Measurements from ENCODE around the gene TMEM151A. TPM values are rescaled to one million over a fixed set of nuclear protein-coding genes. Genes with fewer than 3 reads are reported as not detected.
"Not testable (repeated sequence)": the region's sequence is repeated elsewhere in the genome, so short reads cannot be mapped to it uniquely, and the experiment has no call there.

The TMEM151A gene
- total RNA-seq, 2 donors from 2014 or later, result 0.10 TPM; not detected in 1

- ATAC-seq (replicated peaks in 1 of 2) (no peak), DNase-seq (no peak)
- H3K27ac Mint-ChIP-seq, result no peak overlapping the region
Observed at GRCh38 chr11:66271816-66272215, 19.9 kb upstream of the TMEM151A start.

GRCh38 chr11:66272596-66272995, 19.1 kb upstream of the TMEM151A start:
- H3K36me3 Mint-ChIP-seq (ENCODE audit: insufficient read depth in 2 of 2), result peaks cover 8 to 20% of the 10 kb centered on the region in 2 donors
- no peak overlapping the region for H3K27ac Mint-ChIP-seq
- H3K9me3 Mint-ChIP-seq, result no peaks in the 10 kb centered on the region
- no peaks in the 10 kb centered on the region for H3K27me3 Mint-ChIP-seq (ENCODE audit: low read depth)
- H3K4me1 Mint-ChIP-seq (ENCODE audit: low read depth), result peaks cover 24% of the 10 kb centered on the region
- H3K4me3 Mint-ChIP-seq, result peak overlapping the region in 1 of 2 donors; percentile 19
- ATAC-seq (replicated peaks in 1 of 2) (no peak), DNase-seq (no peak)

More at GRCh38 chr11:66271816-66272215, 19.9 kb upstream of the TMEM151A start:
- Mint-ChIP-seq H3K36me3 (ENCODE audit: insufficient read depth in 2 of 2) (peaks cover 8 to 20% of the 10 kb centered on the region in 2 donors), H3K27me3 (ENCODE audit: low read depth) (no peaks in the 10 kb centered on the region), H3K4me1 (ENCODE audit: low read depth) (peaks cover 30% of the 10 kb centered on the region), H3K4me3 (no peak overlapping the region), H3K9me3 (no peaks in the 10 kb centered on the region)

DNA sequence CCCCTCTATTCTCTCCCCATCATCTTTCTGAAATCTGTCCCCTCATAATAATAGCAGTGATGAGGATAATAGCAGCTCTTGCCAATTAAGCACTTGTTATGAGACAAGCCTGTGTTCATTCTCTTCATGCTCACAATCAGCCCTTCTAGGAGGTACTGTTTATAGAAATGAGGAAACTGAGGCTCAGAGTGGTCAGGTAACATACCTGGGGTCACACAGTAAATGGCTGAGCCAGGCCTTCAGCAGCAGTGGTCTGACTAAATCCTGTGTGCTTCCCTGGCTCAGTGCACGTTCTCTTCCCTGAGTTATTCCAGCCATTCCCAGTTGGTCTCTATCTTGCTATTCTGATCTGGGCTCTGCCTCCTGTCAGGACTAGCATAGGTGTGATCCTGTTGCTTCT, 17.5 kb upstream of the TMEM151A start:
- DNase-seq (no peak), ATAC-seq (replicated peaks in 1 of 2) (no peak)
- Mint-ChIP-seq H3K9me3 (no peaks in the 10 kb centered on the region), H3K4me1 (ENCODE audit: low read depth) (peaks cover 24% of the 10 kb centered on the region), H3K27ac (no peak overlapping the region), H3K4me3 (no peak overlapping the region), H3K36me3 (ENCODE audit: insufficient read depth in 2 of 2) (peaks cover 7 to 19% of the 10 kb centered on the region in 2 donors), H3K27me3 (ENCODE audit: low read depth) (peaks cover 5% of the 10 kb centered on the region)

DNA sequence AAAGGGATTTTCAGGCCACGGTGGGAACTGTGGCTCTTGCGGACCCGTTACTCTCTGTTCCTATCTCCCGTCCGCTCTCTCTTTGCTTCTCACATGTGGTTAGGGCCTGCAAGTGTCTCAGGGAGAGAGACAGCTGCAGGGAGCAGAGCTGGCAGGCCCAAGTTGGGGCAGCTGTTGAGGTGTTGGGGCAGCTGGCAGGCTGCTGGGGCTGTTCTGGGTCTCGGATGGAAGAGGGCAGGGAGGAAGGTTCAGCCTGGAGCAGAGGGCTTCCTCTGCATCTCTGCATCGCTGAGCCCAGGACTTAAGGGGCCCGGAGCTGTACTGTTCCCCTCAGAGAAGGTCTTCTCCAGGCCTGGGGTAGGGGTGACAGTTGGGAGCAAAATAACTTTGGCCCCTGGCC, 16.3 kb upstream of the TMEM151A start:
- DNase-seq, result no peak

DNA sequence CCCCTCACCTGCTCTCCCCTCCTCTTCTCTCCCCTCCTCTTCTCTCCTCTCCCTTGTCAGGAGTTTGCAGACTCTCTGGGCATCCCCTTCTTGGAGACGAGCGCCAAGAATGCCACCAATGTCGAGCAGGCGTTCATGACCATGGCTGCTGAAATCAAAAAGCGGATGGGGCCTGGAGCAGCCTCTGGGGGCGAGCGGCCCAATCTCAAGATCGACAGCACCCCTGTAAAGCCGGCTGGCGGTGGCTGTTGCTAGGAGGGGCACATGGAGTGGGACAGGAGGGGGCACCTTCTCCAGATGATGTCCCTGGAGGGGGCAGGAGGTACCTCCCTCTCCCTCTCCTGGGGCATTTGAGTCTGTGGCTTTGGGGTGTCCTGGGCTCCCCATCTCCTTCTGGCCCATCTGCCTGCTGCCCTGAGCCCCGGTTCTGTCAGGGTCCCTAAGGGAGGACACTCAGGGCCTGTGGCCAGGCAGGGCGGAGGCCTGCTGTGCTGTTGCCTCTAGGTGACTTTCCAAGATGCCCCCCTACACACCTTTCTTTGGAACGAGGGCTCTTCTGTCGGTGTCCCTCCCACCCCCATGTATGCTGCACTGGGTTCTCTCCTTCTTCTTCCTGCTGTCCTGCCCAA, 15.6 kb upstream of the TMEM151A start:
- Mint-ChIP-seq H3K27me3 (ENCODE audit: low read depth) (peaks cover 18% of the 10 kb centered on the region), H3K4me3 (no peak overlapping the region), H3K9me3 (no peaks in the 10 kb centered on the region), H3K27ac (no peak overlapping the region), H3K36me3 (ENCODE audit: insufficient read depth in 2 of 2) (peaks cover 4 to 16% of the 10 kb centered on the region in 2 donors), H3K4me1 (ENCODE audit: low read depth) (peaks cover 12% of the 10 kb centered on the region)
- no peak for ATAC-seq (replicated peaks in 1 of 2)
- DNase-seq, result no peak

More for the DNA sequence above, 16.3 kb upstream of the TMEM151A start:
- Mint-ChIP-seq H3K36me3 (ENCODE audit: insufficient read depth in 2 of 2) (peaks cover 4 to 16% of the 10 kb centered on the region in 2 donors), H3K27me3 (ENCODE audit: low read depth) (peaks cover 14% of the 10 kb centered on the region), H3K9me3 (no peaks in the 10 kb centered on the region), H3K4me3 (no peak overlapping the region), H3K27ac (no peak overlapping the region), H3K4me1 (ENCODE audit: low read depth) (peaks cover 18% of the 10 kb centered on the region)
- ATAC-seq (replicated peaks in 1 of 2), result no peak

DNA sequence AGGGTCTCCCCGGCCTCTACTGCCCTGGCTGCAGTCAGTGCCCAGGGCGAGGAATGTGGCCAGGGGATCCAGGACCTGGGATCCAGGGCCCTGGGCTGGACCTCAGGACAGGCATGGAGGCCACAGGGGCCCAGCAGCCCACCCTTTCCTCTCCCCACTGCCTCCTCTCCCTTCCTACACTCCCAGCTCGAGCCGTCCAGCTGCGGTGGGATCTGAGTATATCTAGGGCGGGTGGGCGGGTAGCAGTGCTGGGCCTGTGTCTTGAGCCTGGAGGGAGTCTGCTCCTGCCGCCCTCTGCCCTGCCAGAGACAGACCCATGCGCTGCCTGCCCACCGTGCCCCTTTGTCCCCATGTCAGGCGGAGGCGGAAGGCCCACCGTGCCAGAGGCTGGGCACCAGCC, 15.1 kb upstream of the TMEM151A start:
- H3K27ac Mint-ChIP-seq, H3K4me3 Mint-ChIP-seq: not testable (repeated sequence)

DNA sequence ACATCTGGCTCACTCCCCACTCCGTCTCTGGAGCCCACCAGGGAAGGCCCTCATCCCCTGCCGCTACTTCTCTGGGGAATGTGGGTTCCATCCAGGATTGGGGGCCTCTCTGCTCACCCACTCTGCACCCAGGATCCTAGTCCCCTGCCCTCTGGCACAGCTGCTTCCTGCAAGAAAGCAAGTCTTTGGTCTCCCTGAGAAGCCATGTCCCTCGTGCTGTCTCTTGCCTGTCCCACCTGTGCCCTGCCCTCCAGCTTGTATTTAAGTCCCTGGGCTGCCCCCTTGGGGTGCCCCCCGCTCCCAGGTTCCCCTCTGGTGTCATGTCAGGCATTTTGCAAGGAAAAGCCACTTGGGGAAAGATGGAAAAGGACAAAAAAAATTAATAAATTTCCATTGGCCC, 14.6 kb upstream of the TMEM151A start:
- Mint-ChIP-seq H3K36me3 (ENCODE audit: insufficient read depth in 2 of 2) (peaks cover 4 to 16% of the 10 kb centered on the region in 2 donors), H3K4me1 (ENCODE audit: low read depth) (peaks cover 13% of the 10 kb centered on the region), H3K27me3 (ENCODE audit: low read depth) (peaks cover 19% of the 10 kb centered on the region)
- H3K9me3 Mint-ChIP-seq; H3K27ac Mint-ChIP-seq; DNase-seq; ATAC-seq (replicated peaks in 1 of 2); H3K4me3 Mint-ChIP-seq: not testable (repeated sequence)

More for the DNA sequence above, 15.1 kb upstream of the TMEM151A start:
- not testable (repeated sequence) for H3K9me3 Mint-ChIP-seq; ATAC-seq (replicated peaks in 1 of 2); DNase-seq
- peaks cover 12% of the 10 kb centered on the region for H3K4me1 Mint-ChIP-seq (ENCODE audit: low read depth)
- peaks cover 19% of the 10 kb centered on the region for H3K27me3 Mint-ChIP-seq (ENCODE audit: low read depth)
- H3K36me3 Mint-ChIP-seq (ENCODE audit: insufficient read depth in 2 of 2), result peaks cover 4 to 16% of the 10 kb centered on the region in 2 donors

DNA sequence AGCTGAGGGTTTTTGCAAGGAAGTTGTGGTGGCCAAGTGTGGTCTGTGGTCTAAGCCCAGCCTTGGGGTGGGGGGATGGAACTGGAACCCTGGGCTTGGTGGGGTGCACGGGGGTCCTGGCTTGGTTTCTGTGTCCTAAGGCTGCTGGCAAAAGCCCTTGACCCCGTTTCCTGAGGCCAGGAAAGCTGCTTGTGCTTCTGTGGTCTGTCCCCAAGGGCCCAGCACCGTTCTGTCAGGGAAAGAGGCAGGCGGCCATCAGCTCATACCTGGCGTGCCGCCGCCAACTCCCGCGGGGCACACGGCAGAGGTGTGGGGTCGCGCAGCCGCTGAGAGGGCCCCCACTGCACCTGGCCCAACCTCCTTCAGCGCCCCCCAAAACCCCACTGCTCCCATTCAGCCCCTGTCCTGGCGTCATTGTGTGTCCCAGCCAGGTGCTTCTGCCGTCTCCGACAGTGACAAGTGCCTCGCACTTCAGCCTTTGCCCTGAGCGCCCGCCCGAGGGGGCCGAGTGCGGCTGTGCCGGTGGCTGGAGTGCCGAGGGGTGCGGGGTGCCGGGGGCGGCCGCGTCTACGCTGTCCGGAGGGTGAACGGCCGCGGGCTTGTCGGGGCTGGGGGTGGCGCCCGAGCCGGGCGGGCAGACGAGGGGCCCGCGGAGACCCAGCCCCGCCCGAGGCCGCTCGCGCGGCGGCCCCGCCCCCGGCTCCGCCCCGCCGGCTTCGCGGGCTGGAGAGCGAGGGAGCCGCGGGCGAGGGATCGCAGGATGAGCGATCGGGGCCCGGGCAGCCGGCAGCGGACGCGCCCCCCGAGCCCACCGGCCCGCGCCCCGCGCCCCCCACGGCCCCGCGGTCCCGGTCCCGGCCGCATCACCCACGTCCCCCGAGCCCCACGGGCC, 14.0 kb upstream of the TMEM151A start, which contains the start of gene CNIH2:
Gene CNIH2, plus strand, starts transcription at position 705 of the 892 bp plus-strand sequence. CDS start 282 bp downstream, outside the sequence.
- ATAC-seq (replicated peaks in 1 of 2) (peak; percentile 43 to 50), DNase-seq (peak; percentile 50 to 63)
- no peak within 1 kb of the TSS for H3K27ac Mint-ChIP-seq
- peak within 1 kb of the TSS; percentile 67 to 74 for H3K4me3 Mint-ChIP-seq
- H3K9me3 Mint-ChIP-seq, result no peaks in the 10 kb centered on the region
- H3K27me3 Mint-ChIP-seq (ENCODE audit: low read depth), result peaks cover 19% of the 10 kb centered on the region
- H3K4me1 Mint-ChIP-seq (ENCODE audit: low read depth), result peaks cover 19% of the 10 kb centered on the region
- peaks cover 4 to 12% of the 10 kb centered on the region in 2 donors for H3K36me3 Mint-ChIP-seq (ENCODE audit: insufficient read depth in 2 of 2)

DNA sequence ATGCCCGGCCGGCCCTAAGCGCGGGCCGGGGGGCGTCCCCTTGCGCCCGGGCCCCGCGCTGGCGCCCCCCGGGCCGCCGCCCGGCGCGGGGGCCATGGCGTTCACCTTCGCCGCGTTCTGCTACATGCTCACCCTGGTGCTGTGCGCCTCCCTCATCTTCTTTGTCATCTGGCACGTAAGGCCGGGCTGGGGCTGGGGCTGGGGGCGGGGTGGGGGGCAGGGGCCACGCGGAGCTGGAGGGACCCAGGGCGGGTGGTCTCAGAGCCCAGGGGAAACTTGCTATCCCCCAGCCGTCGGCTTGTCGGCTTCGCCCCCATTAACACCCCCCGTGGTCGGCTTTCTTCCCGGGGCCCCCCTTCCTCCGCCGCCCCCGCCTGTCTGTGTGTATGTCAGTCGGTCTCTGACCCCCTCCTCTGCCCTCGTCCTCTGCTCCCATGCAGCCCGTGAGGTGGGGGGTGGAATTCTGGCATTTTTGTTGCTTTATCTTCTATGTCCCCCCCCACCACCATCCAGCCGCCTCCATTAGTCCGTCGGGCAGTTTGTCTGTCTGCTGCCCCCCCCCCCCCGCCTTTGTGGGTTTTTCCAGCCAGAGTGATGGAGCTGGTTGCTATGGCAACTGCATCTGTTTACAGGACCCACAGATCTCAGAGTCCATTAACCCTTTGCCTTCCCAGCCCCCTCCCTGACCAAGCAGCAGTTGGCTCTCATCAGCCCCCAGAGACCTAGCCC, 13.2 kb upstream of the TMEM151A start:
- no peak for ATAC-seq (replicated peaks in 1 of 2)
- Mint-ChIP-seq H3K27ac (no peak overlapping the region), H3K9me3 (no peaks in the 10 kb centered on the region)

GRCh38 chr11:66279092-66279734, 12.5 kb upstream of the TMEM151A start:
- peak overlapping the region; percentile 67 to 74 for H3K4me3 Mint-ChIP-seq
- H3K27ac Mint-ChIP-seq, result peak overlapping the region; percentile 27
- ATAC-seq (replicated peaks in 1 of 2) (no peak), DNase-seq (no peak)
- H3K36me3 Mint-ChIP-seq (ENCODE audit: insufficient read depth in 2 of 2), result peaks cover 0 to 8% of the 10 kb centered on the region in 2 donors
- H3K9me3 Mint-ChIP-seq, result no peaks in the 10 kb centered on the region
- peaks cover 24% of the 10 kb centered on the region for H3K4me1 Mint-ChIP-seq (ENCODE audit: low read depth)
- H3K27me3 Mint-ChIP-seq (ENCODE audit: low read depth), result peaks cover 19% of the 10 kb centered on the region

More for the DNA sequence above, 13.2 kb upstream of the TMEM151A start:
- DNase-seq, result no peak
- Mint-ChIP-seq H3K27me3 (ENCODE audit: low read depth) (peaks cover 19% of the 10 kb centered on the region), H3K4me3 (peak overlapping the region; percentile 67 to 74), H3K4me1 (ENCODE audit: low read depth) (peaks cover 24% of the 10 kb centered on the region), H3K36me3 (ENCODE audit: insufficient read depth in 2 of 2) (peaks cover under 1 to 9% of the 10 kb centered on the region in 2 donors)

DNA sequence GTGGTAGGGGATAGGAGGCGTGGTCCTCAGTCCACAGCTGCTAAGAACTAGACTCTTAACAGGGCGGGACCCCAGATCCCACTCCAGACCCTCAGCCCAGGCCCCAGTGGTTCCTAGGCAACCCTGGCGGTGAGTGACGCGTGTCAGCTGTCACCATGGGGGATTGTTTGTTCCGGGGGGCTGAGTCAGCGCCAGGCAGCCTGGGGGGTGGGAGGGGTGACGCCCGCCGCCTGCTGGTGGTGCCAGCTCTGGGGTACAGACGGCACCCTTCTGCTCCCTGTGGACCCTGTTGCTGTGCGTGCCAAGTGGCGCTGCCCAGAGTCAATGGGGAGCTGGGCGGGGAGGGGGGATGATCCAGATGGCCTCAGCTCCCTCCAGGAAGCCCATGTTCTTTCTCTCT, 11.3 kb upstream of the TMEM151A start:
- H3K27ac Mint-ChIP-seq, result no peak overlapping the region
- H3K27me3 Mint-ChIP-seq (ENCODE audit: low read depth), result peaks cover 19% of the 10 kb centered on the region
- peaks cover 24% of the 10 kb centered on the region for H3K4me1 Mint-ChIP-seq (ENCODE audit: low read depth)
- H3K36me3 Mint-ChIP-seq (ENCODE audit: insufficient read depth in 2 of 2), result peaks cover 0 to 6% of the 10 kb centered on the region in 2 donors
- H3K4me3 Mint-ChIP-seq, result no peak overlapping the region
- no peak for DNase-seq
- H3K9me3 Mint-ChIP-seq, result no peaks in the 10 kb centered on the region
- ATAC-seq (replicated peaks in 1 of 2), result no peak

- Mint-ChIP-seq H3K27ac (peak overlapping the region; percentile 12), H3K36me3 (ENCODE audit: insufficient read depth in 2 of 2) (peaks cover 0 to 3% of the 10 kb centered on the region in 2 donors), H3K4me3 (no peak overlapping the region), H3K9me3 (no peaks in the 10 kb centered on the region), H3K27me3 (ENCODE audit: low read depth) (peaks cover 19% of the 10 kb centered on the region), H3K4me1 (ENCODE audit: low read depth) (peaks cover 24% of the 10 kb centered on the region)
- ATAC-seq (replicated peaks in 1 of 2) (no peak), DNase-seq (no peak)
Observed at GRCh38 chr11:66281001-66281400, 10.7 kb upstream of the TMEM151A start.

All from activated T-cell treated with anti-CD3 and anti-CD28 coated beads, Interleukin-2, amount 50 U/mL, for 72 hours (primary cell).